ENCODE measurements around the gene TRIM25. TPM values are rescaled to one million over a fixed set of nuclear protein-coding genes. Genes with fewer than 3 reads are reported as not detected.

The TRIM25 gene, protein sequence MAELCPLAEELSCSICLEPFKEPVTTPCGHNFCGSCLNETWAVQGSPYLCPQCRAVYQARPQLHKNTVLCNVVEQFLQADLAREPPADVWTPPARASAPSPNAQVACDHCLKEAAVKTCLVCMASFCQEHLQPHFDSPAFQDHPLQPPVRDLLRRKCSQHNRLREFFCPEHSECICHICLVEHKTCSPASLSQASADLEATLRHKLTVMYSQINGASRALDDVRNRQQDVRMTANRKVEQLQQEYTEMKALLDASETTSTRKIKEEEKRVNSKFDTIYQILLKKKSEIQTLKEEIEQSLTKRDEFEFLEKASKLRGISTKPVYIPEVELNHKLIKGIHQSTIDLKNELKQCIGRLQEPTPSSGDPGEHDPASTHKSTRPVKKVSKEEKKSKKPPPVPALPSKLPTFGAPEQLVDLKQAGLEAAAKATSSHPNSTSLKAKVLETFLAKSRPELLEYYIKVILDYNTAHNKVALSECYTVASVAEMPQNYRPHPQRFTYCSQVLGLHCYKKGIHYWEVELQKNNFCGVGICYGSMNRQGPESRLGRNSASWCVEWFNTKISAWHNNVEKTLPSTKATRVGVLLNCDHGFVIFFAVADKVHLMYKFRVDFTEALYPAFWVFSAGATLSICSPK
- 16.2 and 23.6 TPM in 2 replicates for total RNA-seq

GRCh38 chr17:56913867-56914580 lies at the start of gene TRIM25:
TRIM25 (minus strand) TSS chr17:56914049; CDS start chr17:56913988, 61 bp downstream.

DNA sequence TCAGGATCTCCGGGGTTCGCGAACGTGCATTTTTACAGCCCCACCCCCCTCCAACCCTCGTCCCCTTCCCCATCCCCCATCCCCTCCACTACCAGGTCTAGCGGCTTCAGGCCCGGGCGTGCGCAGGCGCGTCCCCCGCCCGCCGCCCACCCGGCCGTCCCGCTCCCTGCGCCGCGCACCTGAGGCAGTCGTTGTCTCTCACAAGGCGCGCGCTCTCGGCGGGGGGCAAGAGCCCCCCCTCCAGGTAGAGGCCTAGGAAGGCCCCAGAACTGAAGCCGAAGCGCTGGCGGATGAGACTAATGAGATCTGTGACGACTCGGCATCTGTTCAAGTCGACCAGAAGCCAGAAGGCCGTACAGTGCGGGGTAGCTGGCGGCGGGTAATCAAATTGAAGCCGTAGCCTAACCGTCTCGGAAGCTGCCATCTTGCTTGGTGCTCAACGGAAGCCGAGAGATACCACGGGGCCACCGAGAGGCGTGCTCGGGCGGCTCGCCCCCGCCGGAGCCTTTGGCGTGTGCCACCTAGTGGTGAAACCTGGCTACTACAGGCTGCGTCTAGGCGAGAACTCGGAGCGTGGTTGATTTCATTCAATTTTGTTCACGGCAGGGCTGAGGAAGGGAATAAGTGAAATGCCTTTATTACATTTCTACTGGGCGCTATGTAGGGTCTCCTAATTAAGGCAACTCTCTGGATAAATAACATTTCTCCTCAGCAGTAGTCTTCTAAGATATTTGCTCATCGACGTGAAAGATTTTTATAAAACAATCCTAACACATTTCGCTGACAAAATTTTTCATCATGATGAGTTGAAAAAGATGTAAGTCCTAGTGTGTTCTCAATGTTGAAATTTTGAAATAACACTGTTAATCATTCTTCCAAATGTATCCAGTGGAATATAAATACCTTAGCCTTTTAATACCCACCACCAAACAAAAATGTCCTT lies 47.0 kb upstream of the TRIM25 start, which contains the start of gene COIL:
TSS of gene COIL (minus strand) at position 455 of the 943 bp plus-strand sequence. CDS start at position 424, 31 bp downstream.

Other genes starting within 250 kb of the TRIM25 start
- gene C17orf67, start 80.1 kb downstream of the TRIM25 start, total RNA-seq: 0.14 and 0.21 TPM in 2 replicates
- gene DGKE, start 79.9 kb downstream of the TRIM25 start, total RNA-seq: 3.5 and 4.8 TPM in 2 replicates
- gene COIL, start 47.0 kb upstream of the TRIM25 start, total RNA-seq: 12.1 and 15.2 TPM in 2 replicates
- 65.1 and 66.9 TPM in 2 replicates for gene SCPEP1, start 64.1 kb upstream of the TRIM25 start, total RNA-seq
- gene AKAP1, start 171.2 kb upstream of the TRIM25 start, total RNA-seq: 17.2 and 31.9 TPM in 2 replicates

Measured in airway epithelial cell (primary cell).